ENCODE data around the gene MGME1.

- no peak for TF ChIP-seq FOXA1 (IDR thresholded peaks at IDR 0.05; ENCODE audit: borderline replicate concordance)
- no peak for TF ChIP-seq FOXJ2 (tag; IDR thresholded peaks at IDR 0.05)
- no peak for TF ChIP-seq MYNN (IDR thresholded peaks at IDR 0.05)
- TF ChIP-seq MYNN (CRISPR knock-in tag; IDR thresholded peaks at IDR 0.05) = no peak
- no peak for TF ChIP-seq BACH1 (tag; IDR thresholded peaks at IDR 0.05)
- TF ChIP-seq, protein P1, sequence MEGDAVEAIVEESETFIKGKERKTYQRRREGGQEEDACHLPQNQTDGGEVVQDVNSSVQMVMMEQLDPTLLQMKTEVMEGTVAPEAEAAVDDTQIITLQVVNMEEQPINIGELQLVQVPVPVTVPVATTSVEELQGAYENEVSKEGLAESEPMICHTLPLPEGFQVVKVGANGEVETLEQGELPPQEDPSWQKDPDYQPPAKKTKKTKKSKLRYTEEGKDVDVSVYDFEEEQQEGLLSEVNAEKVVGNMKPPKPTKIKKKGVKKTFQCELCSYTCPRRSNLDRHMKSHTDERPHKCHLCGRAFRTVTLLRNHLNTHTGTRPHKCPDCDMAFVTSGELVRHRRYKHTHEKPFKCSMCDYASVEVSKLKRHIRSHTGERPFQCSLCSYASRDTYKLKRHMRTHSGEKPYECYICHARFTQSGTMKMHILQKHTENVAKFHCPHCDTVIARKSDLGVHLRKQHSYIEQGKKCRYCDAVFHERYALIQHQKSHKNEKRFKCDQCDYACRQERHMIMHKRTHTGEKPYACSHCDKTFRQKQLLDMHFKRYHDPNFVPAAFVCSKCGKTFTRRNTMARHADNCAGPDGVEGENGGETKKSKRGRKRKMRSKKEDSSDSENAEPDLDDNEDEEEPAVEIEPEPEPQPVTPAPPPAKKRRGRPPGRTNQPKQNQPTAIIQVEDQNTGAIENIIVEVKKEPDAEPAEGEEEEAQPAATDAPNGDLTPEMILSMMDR (IDR thresholded peaks at IDR 0.05 in 2 of 3, conservative IDR thresholded peaks at IDR 0.05 in 1 of 3; ENCODE audit: insufficient read depth in 2 of 3, low read depth in 1 of 3, low read length in 3 of 3) = no peak
- TF ChIP-seq MAFF (IDR thresholded peaks at IDR 0.05; ENCODE audit: low read length) = no peak
- TF ChIP-seq, protein P2, sequence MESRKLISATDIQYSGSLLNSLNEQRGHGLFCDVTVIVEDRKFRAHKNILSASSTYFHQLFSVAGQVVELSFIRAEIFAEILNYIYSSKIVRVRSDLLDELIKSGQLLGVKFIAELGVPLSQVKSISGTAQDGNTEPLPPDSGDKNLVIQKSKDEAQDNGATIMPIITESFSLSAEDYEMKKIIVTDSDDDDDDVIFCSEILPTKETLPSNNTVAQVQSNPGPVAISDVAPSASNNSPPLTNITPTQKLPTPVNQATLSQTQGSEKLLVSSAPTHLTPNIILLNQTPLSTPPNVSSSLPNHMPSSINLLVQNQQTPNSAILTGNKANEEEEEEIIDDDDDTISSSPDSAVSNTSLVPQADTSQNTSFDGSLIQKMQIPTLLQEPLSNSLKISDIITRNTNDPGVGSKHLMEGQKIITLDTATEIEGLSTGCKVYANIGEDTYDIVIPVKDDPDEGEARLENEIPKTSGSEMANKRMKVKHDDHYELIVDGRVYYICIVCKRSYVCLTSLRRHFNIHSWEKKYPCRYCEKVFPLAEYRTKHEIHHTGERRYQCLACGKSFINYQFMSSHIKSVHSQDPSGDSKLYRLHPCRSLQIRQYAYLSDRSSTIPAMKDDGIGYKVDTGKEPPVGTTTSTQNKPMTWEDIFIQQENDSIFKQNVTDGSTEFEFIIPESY (CRISPR knock-in tag; IDR thresholded peaks at IDR 0.05) = no peak
- no peak for TF ChIP-seq FOXP4 (CRISPR knock-in tag; IDR thresholded peaks at IDR 0.05; ENCODE audit: borderline replicate concordance)
Observed at GRCh38 chr20:18005170-18005989, 36.6 kb downstream of the MGME1 start.
